DOHH2 (cell line): ENCODE results near the gene NFIX.

Experiments
- H3F3A ChIP-seq: fragments of 200-600 bp; sonication (generic), shearing (Covaris generic); 2 replicates; pipeline ENCODE4 v1.6.0; 2016; ENCODE audit warnings: antibody characterized with exemption, mild to moderate bottlenecking; ENCODE audit not compliant: control insufficient read depth, insufficient read depth
- H3K27ac ChIP-seq: fragments of 200-600 bp; sonication (generic); 2 replicates; pipeline ENCODE4 v1.5.1; 2014; ENCODE audit warnings: low read depth, mild to moderate bottlenecking, low read length, moderate library complexity
- H3K27me3 ChIP-seq: fragments of 200-600 bp; sonication (generic); 2 replicates; pipeline ENCODE4 v1.6.1; 2014; ENCODE audit warnings: mild to moderate bottlenecking, low read length, mixed read lengths; ENCODE audit not compliant: control insufficient read depth
- H3K36me3 ChIP-seq: fragments of 200-600 bp; sonication (generic); 2 replicates; pipeline ENCODE4 v1.6.1; 2014; ENCODE audit warnings: mild to moderate bottlenecking, low read length, moderate library complexity, mixed read lengths; ENCODE audit not compliant: control insufficient read depth
- H3K4me1 ChIP-seq: fragments of 200-600 bp; sonication (generic); 2 replicates; pipeline ENCODE4 v1.6.1; 2014; ENCODE audit warnings: mild to moderate bottlenecking, low read length, mixed read lengths; ENCODE audit not compliant: control insufficient read depth
- H3K4me2 ChIP-seq: fragments of 200-600 bp; sonication (generic); 2 replicates; pipeline ENCODE4 v1.6.0; 2014; ENCODE audit warnings: mild to moderate bottlenecking, low read length, moderate library complexity
- H3K4me3 ChIP-seq: fragments of 200-600 bp; sonication (generic); 2 replicates; pipeline ENCODE4 v1.5.1; 2014; ENCODE audit warnings: mild to moderate bottlenecking, low read length, mixed read lengths
- H3K79me2 ChIP-seq: fragments of 200-600 bp; sonication (generic); 2 replicates; pipeline ENCODE4 v1.6.1; 2014; ENCODE audit warnings: mild to moderate bottlenecking, low read length, mixed read lengths; ENCODE audit not compliant: control insufficient read depth
- H3K9me2 ChIP-seq: fragments of 200-600 bp; sonication (generic); replicated peaks from 2 replicates; pipeline ENCODE4 v1.6.1; 2014; ENCODE audit warnings: mild to moderate bottlenecking, low read length, mixed read lengths; ENCODE audit not compliant: control insufficient read depth
- H3K9me3 ChIP-seq: fragments of 200-600 bp; sonication (generic); 2 replicates; pipeline ENCODE4 v1.6.1; 2014; ENCODE audit warnings: antibody characterized with exemption, low read length, mixed read lengths; ENCODE audit not compliant: control insufficient read depth, insufficient read depth
- H4K20me1 ChIP-seq: fragments of 200-600 bp; sonication (generic); 2 replicates; pipeline ENCODE4 v1.6.0; 2014; ENCODE audit warnings: low read depth, mild to moderate bottlenecking, antibody characterized with exemption, low read length, moderate library complexity; ENCODE audit not compliant: control insufficient read depth, insufficient read depth
- CTCF ChIP-seq: fragments of 200-600 bp; sonication (generic); IDR thresholded peaks from one replicate; pipeline ENCODE4 v1.5.1; 2014; ENCODE audit warnings: antibody characterized with exemption, mild to moderate bottlenecking, low read depth, low read length; ENCODE audit not compliant: poor library complexity, severe bottlenecking
- EZH2phosphoT487 ChIP-seq: fragments of 200-600 bp; sonication (generic); IDR thresholded peaks from 2 replicates; pipeline ENCODE4 v1.6.1; 2017; ENCODE audit warnings: borderline replicate concordance, mild to moderate bottlenecking, antibody characterized with exemption, low read length, moderate library complexity, mixed read lengths

Gene NFIX

GRCh38 chr19:13091400-13092157 lies 96.3 kb downstream of the NFIX start:
- Histone ChIP-seq H3K4me2 (no peak overlapping the region), H3K4me3 (no peak overlapping the region)

GRCh38 chr19:13092158-13092543 lies 96.9 kb downstream of the NFIX start:
- Histone ChIP-seq H3K27ac (no peak overlapping the region), H3K4me2 (no peak overlapping the region), H3K79me2 (peaks cover 7% of the 10 kb centered on the region)

More at GRCh38 chr19:13091400-13092157, 96.3 kb downstream of the NFIX start:
- H3K36me3 ChIP-seq = no peaks in the 10 kb centered on the region
- H3K79me2 ChIP-seq = peaks cover 2% of the 10 kb centered on the region
- no peaks in the 10 kb centered on the region for H3K9me2 ChIP-seq
- H3K27me3 ChIP-seq = no peaks in the 10 kb centered on the region
- H3K9me3 ChIP-seq = no peaks in the 10 kb centered on the region
- no peak overlapping the region for H3K27ac ChIP-seq
- peaks cover 34% of the 10 kb centered on the region for H3K4me1 ChIP-seq
- TF ChIP-seq EZH2phosphoT487 (no peak), CTCF (no peak)
- peaks cover 14% of the 10 kb centered on the region for H3F3A ChIP-seq
- no peaks in the 10 kb centered on the region for H4K20me1 ChIP-seq

GRCh38 chr19:13092606-13093235 lies 97.4 kb downstream of the NFIX start:
- no peaks in the 10 kb centered on the region for H3K36me3 ChIP-seq
- peaks cover 13% of the 10 kb centered on the region for H3K79me2 ChIP-seq
- no peaks in the 10 kb centered on the region for H3K27me3 ChIP-seq
- no peak overlapping the region for H3K4me2 ChIP-seq
- no peaks in the 10 kb centered on the region for H3K9me2 ChIP-seq
- no peak overlapping the region for H3K4me3 ChIP-seq
- TF ChIP-seq CTCF (no peak), EZH2phosphoT487 (no peak)
- H3F3A ChIP-seq = peaks cover 22% of the 10 kb centered on the region
- no peaks in the 10 kb centered on the region for H4K20me1 ChIP-seq
- no peak overlapping the region for H3K27ac ChIP-seq
- H3K9me3 ChIP-seq = no peaks in the 10 kb centered on the region
- H3K4me1 ChIP-seq = peaks cover 44% of the 10 kb centered on the region

More at GRCh38 chr19:13092158-13092543, 96.9 kb downstream of the NFIX start:
- TF ChIP-seq CTCF = no peak
- no peak for TF ChIP-seq EZH2phosphoT487
- Histone ChIP-seq H4K20me1 (no peaks in the 10 kb centered on the region), H3K36me3 (no peaks in the 10 kb centered on the region), H3K9me2 (no peaks in the 10 kb centered on the region), H3F3A (peaks cover 19% of the 10 kb centered on the region), H3K27me3 (no peaks in the 10 kb centered on the region), H3K9me3 (no peaks in the 10 kb centered on the region), H3K4me1 (peaks cover 39% of the 10 kb centered on the region), H3K4me3 (no peak overlapping the region)
